ENCODE measurements around the gene LPXN.

Gene LPXN

GRCh38 chr11:58524232-58525036 lies 51.2 kb downstream of the LPXN start:
- DNase-seq (ENCODE audit: low read depth, low spot score): no peak

GRCh38 chr11:58513747-58514367 lies 61.8 kb downstream of the LPXN start:
- DNase-seq (ENCODE audit: low read depth, low spot score): no peak

GRCh38 chr11:58511636-58512035 lies 64.0 kb downstream of the LPXN start:
- no peak for DNase-seq (ENCODE audit: low read depth, low spot score)

- DNase-seq (ENCODE audit: low read depth, low spot score): no peak
Measured at GRCh38 chr11:58509748-58510147, 65.9 kb downstream of the LPXN start.

- DNase-seq (ENCODE audit: low read depth, low spot score): no peak
Measured at GRCh38 chr11:58508814-58509213, 66.8 kb downstream of the LPXN start.

- DNase-seq (ENCODE audit: low read depth, low spot score): no peak
Measured at GRCh38 chr11:58508005-58508404, 67.7 kb downstream of the LPXN start, which contains the start of gene OR5B21. Gene OR5B21 (minus strand): TSS chr11:58508105. CDS start chr11:58508105, 0 bp downstream.

GRCh38 chr11:58507355-58507754 lies 68.3 kb downstream of the LPXN start:
- no peak for DNase-seq (ENCODE audit: low read depth, low spot score)

GRCh38 chr11:58506935-58507334 lies 68.7 kb downstream of the LPXN start:
- no peak for DNase-seq (ENCODE audit: low read depth, low spot score)

GRCh38 chr11:58505849-58506248 lies 69.8 kb downstream of the LPXN start:
- DNase-seq (ENCODE audit: low read depth, low spot score): no peak

GRCh38 chr11:58504232-58504631 lies 71.4 kb downstream of the LPXN start:
- DNase-seq (ENCODE audit: low read depth, low spot score): no peak

GRCh38 chr11:58503361-58503856 lies 72.2 kb downstream of the LPXN start:
- no peak for DNase-seq (ENCODE audit: low read depth, low spot score)

- no peak for DNase-seq (ENCODE audit: low read depth, low spot score)
Measured at GRCh38 chr11:58502004-58502403, 73.7 kb downstream of the LPXN start.

- DNase-seq (ENCODE audit: low read depth, low spot score): no peak
Measured at GRCh38 chr11:58498464-58498863, 77.2 kb downstream of the LPXN start.

- no peak for DNase-seq (ENCODE audit: low read depth, low spot score)
Measured at GRCh38 chr11:58497951-58498350, 77.7 kb downstream of the LPXN start.

GRCh38 chr11:58495906-58496305 lies 79.8 kb downstream of the LPXN start:
- no peak for DNase-seq (ENCODE audit: low read depth, low spot score)

- DNase-seq (ENCODE audit: low read depth, low spot score): no peak
Measured at GRCh38 chr11:58494101-58494500, 81.6 kb downstream of the LPXN start.

- no peak for DNase-seq (ENCODE audit: low read depth, low spot score)
Measured at GRCh38 chr11:58493676-58494075, 82.0 kb downstream of the LPXN start.

GRCh38 chr11:58490827-58491226 lies 84.8 kb downstream of the LPXN start:
- DNase-seq (ENCODE audit: low read depth, low spot score): no peak

GRCh38 chr11:58487170-58487569 lies 88.5 kb downstream of the LPXN start:
- no peak for DNase-seq (ENCODE audit: low read depth, low spot score)

GRCh38 chr11:58485961-58486360 lies 89.7 kb downstream of the LPXN start:
- DNase-seq (ENCODE audit: low read depth, low spot score): no peak

Data from activated CD4-positive, CD25-positive, alpha-beta regulatory T cell treated with anti-CD3 and anti-CD28 coated beads, Interleukin-2, amount 50 U/mL, for 16 hours (primary cell).